Measurements from ENCODE around the gene VSIR.

VSIR gene

DNA sequence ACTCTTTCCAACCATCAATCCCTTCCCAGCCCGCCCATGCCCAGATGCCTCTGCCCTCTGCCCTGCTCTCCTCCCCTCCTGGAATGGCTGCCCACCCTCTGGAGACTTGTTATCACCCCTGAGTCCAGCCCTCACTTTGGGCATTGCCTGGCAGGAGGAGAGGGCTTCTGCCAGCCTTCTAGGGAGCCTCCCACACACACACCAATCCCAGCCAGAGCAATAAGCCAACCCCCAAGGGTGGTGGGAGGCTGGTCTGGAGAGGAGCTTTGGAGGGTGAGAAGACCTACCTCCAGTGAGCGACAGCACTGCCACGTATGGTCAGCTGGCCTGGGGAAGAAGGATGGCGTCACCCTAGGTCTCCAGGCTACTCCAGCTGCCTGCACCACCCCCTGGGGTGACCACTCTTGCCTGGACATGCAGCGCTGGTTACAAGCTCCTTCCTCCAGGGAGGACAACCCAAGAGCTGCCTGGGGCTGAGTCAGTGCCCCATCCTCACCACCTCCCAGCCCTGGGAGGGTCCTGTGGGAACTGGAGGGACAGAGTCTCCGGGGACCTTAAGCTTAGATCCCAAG lies 62.2 kb downstream of the VSIR start:
- DNase-seq = no peak

GRCh38 chr10:71710519-71710918 lies 62.8 kb downstream of the VSIR start:
- no peak for DNase-seq

DNA sequence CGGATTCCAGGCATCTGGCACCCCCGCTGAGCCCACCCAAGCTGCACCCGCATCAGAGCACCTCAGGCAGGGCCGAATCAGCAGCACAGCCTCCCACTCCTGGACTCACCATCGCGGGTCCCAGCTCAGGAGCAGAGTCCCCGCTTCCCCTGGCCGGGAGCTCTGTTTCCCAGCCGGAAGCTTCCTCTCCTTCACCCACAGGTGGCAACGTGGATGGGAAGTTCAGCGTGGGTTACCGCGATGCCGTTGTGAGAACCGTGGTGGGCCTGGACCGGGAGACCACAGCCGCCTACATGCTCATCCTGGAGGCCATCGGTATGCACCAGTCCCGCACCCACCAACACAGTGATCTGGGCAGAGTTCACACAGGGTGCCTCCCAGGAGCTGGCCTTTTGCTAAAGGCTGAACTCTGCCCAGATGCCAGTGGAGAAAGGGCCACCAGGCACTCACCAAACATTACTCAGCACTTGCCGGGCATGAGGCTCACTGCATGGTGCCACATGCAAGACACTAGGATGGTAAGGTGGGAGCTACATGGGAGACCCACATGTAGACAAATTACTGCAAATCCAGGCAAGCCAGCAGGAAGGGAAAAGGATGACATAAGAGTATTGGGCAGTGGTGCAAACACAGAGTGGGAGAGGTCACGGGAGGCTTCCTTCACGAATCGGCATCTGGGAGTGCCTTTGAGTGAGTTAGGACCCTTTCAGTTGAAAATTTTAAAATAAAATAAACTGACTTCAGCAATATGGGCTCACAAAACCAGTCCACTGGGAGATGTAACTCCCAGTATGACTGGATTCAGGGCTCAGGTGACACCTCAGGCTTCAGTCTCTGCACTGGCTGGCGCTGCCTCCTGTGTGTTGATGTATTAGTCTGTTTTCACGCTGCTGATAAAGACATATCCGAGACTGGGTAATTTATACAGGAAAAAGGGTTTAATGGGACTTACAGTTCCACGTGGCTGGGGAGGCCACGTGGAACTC lies 64.1 kb downstream of the VSIR start:
- DNase-seq = no peak

DNA sequence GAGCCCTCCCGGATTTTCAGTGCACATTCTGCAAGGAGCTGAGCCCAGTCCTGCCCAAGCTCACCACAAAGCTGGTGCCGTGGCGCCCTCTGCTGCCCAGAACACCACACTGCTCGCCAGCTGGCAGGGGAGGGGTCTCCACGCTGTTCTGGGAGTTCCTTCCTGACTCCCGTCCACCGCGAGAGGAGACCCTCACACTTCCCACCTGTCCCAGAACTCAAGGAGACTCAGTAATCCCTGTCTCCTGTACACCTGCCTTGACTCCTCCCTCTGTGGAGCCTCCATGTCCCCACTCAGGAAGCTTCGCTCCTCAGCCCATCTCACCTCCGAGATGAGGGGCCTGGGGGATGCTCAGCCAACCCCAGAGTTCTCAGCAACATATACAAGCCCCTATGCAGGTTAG lies 65.0 kb downstream of the VSIR start:
- no peak for DNase-seq

- DNase-seq = no peak
These were observed 66.0 kb downstream of the VSIR start for GRCh38 chr10:71707240-71707789.

GRCh38 chr10:71706216-71707121 lies 66.9 kb downstream of the VSIR start:
- DNase-seq = no peak

DNA sequence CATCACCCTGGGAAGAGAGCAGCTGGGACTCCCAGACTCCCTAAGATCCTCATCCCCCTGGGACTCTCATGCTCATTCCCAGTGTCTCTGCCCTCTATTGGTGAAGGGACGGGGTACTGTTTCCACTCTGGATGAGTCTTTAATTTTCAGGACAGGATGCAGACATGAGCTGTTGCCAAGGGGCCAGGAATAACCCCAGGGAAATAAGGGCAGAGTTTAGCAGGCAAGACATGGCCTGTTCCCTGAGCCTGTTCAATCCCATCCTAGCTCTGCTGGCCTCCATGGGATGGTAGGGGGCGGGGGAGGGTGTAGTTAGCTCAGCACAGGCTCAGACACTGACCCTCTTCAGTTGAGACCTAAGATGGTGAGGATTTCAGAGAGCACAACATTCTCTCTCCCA lies 67.7 kb downstream of the VSIR start:
- DNase-seq = no peak

- DNase-seq = no peak
These were observed 68.5 kb downstream of the VSIR start for GRCh38 chr10:71704816-71705215.

DNA sequence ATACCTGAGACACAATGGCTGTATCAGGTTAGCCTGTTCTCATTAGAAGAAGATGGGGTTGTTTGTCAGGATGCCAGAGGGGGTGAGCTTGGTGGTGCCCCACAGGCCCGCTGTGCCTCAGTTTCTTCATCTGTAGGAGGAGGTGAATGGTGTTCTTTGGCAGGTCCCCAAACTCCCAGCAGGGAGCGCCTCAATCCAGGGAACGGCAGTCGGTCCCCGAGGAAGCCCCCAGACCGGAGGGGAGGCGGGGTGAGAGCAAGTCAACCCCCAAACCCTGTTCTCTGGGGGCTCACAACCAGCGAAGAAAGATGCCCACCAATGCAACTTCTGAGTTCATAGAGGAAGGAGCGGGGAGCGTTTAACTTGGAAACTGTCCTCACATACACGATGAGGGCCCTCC lies 69.7 kb downstream of the VSIR start:
- DNase-seq = no peak

GRCh38 chr10:71701496-71702132 lies 71.7 kb downstream of the VSIR start:
- DNase-seq = no peak

DNA sequence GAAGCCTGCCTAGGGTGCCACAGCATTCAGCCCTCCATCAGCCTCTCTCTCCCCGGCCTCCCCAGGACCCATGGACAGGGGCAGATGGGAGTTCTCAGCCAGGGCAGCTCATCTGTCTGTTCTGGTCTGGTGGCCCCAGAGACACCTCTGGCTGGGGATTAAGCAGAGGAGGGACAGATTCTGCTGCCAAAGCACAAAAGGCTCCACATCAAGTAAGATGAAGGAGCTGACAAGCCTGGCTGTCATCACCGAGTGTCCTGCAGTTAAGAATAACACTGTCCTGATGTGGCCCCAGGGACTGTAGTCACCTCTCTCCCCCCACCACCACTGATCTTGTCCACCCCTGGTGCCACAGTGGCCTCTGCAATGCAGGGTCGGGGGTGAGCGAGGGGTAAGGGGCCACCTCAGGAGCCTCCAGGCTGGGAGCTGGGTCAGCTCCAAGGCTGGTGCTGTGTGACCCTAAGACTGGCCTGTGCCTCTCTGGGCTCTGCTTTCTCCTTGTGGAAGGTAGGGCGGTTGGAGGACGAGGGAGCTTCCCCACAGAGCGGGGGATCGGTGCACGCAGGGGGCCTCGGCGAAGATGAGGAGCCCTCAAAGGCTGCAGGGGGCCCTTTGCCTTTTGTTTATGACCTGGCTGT lies 72.5 kb downstream of the VSIR start:
- no peak for DNase-seq

- no peak for DNase-seq
These were observed 74.6 kb downstream of the VSIR start for GRCh38 chr10:71698737-71699136.

DNA sequence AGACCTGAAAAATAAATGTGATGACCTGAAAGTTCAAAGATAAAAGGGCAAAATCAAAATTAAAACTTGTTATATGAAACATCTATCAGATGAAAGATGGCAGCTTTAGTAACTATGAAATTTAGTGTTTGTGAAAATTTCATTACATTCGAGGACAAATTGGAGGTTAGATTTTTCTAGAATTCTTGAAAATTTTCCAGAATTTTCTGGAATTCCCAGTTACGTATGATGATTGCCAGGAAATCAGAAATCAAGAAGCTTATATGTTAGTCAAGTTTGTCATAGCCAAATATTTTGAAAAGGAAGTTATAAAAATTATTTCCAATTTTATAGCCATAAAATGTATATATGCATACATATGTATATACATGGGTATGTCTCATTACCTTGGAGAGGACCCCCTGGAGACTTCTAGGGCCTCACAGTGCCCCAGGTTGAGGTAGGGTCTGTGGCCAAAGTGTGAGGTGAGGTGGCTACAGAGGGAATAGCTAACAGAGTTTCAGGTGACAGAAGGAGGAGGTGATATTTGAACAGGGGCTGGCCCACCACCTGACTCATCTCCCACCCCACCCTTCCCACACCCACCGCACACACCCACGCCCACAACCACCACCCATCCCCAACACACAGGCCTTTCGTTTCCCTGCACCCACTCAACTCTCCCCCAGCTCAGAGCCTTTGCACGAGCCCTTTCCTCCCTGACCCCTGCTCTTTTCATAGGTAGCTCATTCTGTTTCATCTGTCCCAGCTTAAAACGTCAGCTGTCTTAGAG lies 75.2 kb downstream of the VSIR start:
- DNase-seq = no peak
